Endodermal cell (in vitro differentiated cells): Measurements from ENCODE around the gene ACTC1. TPM values are rescaled to one million over a fixed set of nuclear protein-coding genes. Genes with fewer than 3 reads are reported as not detected.

ENCODE experiments used
- DNase-seq: peaks from one replicate; pipeline ENCODE4 v3.0.0-alpha.2; 2017
- H3K27ac ChIP-seq: 2 replicates; pipeline ENCODE4 v1.5.1; 2013; ENCODE audit warnings: mild to moderate bottlenecking, low read depth, low read length, moderate library complexity
- H3K27me3 ChIP-seq: 2 replicates; pipeline ENCODE4 v1.6.1; 2013; ENCODE audit warnings: mild to moderate bottlenecking, low read length, moderate library complexity; ENCODE audit not compliant: insufficient read depth, control insufficient read depth, poor library complexity, severe bottlenecking
- H3K36me3 ChIP-seq: 2 replicates; pipeline ENCODE4 v1.7.0; 2013; ENCODE audit warnings: mild to moderate bottlenecking, low read length, moderate library complexity; ENCODE audit not compliant: control insufficient read depth, insufficient read depth
- H3K4me1 ChIP-seq: one replicate; pipeline ENCODE4 v1.7.0; 2013; ENCODE audit warnings: low read length; ENCODE audit not compliant: control insufficient read depth, insufficient read depth
- H3K4me3 ChIP-seq: 2 replicates; pipeline ENCODE4 v1.5.1; 2013; ENCODE audit warnings: mild to moderate bottlenecking, low read length, moderate library complexity
- H3K9ac ChIP-seq: 2 replicates; pipeline ENCODE4 v1.6.1; 2013; ENCODE audit warnings: mild to moderate bottlenecking, low read length, moderate library complexity; ENCODE audit not compliant: poor library complexity, severe bottlenecking; ENCODE audit errors: extremely low read depth
- H3K9me3 ChIP-seq: 2 replicates; pipeline ENCODE4 v1.6.1; 2013; ENCODE audit warnings: mild to moderate bottlenecking, low read length, moderate library complexity; ENCODE audit not compliant: control insufficient read depth
- H3K27ac Mint-ChIP-seq: 2 replicates; pipeline ENCODE4 v1.8.0; 2020; ENCODE audit warnings: mixed read lengths
- H3K27me3 Mint-ChIP-seq: 2 replicates; pipeline ENCODE4 v1.8.0; 2021; ENCODE audit warnings: mild to moderate bottlenecking, mixed read lengths; ENCODE audit not compliant: insufficient read depth
- H3K36me3 Mint-ChIP-seq: 2 replicates; pipeline ENCODE4 v1.8.0; 2020; ENCODE audit warnings: low read depth, mixed read lengths
- H3K4me1 Mint-ChIP-seq: 2 replicates; pipeline ENCODE4 v1.8.0; 2020; ENCODE audit warnings: mixed read lengths
- H3K4me3 Mint-ChIP-seq: 2 replicates; pipeline ENCODE4 v1.8.0; 2020; ENCODE audit warnings: mild to moderate bottlenecking, moderate library complexity, mixed read lengths
- H3K9me3 Mint-ChIP-seq: 2 replicates; pipeline ENCODE4 v1.8.0; 2020; ENCODE audit warnings: mild to moderate bottlenecking, mixed read lengths
- CTCF ChIP-seq: fragments of 200-600 bp; sonication (generic); conservative IDR thresholded peaks from 2 replicates; pipeline ENCODE4 v1.5.0; 2021; ENCODE audit warnings: antibody characterized with exemption, mild to moderate bottlenecking
- WGBS, 2 experiments: methylation state at CpG; one replicate each; pipeline versions ENCODE4 v1.1.5 to v1.1.7; 2013; ENCODE audit warnings: missing lambda C conversion rate in 2 of 2, mixed read lengths in 1 of 2; ENCODE audit not compliant: insufficient coverage in 1 of 2, insufficient read length in 1 of 2; 5-methylcytosine and 5-hydroxymethylcytosine counted together
- total RNA-seq, 2 donors: library from RNA; stranded (reverse); fragmentation: NEBNext Ultra II Directional in 1 of 2; extraction: Animal tissue kit (Norgen Biotek cat#: 25700) in 1 of 2; gene quantifications; 2 replicates in 1 of 2; 3 replicates in 1 of 2; pipeline ENCODE4 v1.2.1, GENCODE V29; 2021

The ACTC1 gene
- total RNA-seq, 2 donors from 2014 or later, result 42.5 to 58.2 TPM

- TF ChIP-seq CTCF, result no peak
- 89 to 94% methylated on average over 2 of the region's 2 CpGs for WGBS, 2 experiments
- H3K9me3 ChIP-seq, result no peaks in the 10 kb centered on the region
- H3K9me3 Mint-ChIP-seq, result no peaks in the 10 kb centered on the region
- H3K27me3 ChIP-seq, result no peaks in the 10 kb centered on the region
- no peaks in the 10 kb centered on the region for H3K27me3 Mint-ChIP-seq
- H3K27ac ChIP-seq, result no peak overlapping the region
- no peaks in the 10 kb centered on the region for H3K36me3 ChIP-seq
- no peaks in the 10 kb centered on the region for H3K36me3 Mint-ChIP-seq
- H3K4me3 Mint-ChIP-seq, result no peak overlapping the region
- no peaks in the 10 kb centered on the region for H3K4me1 Mint-ChIP-seq
- H3K9ac ChIP-seq, result no peak overlapping the region
- no peak overlapping the region for H3K4me3 ChIP-seq
- H3K4me1 ChIP-seq, result no peaks in the 10 kb centered on the region
- DNase-seq, result no peak
- no peak overlapping the region for H3K27ac Mint-ChIP-seq
These were observed 25.6 kb downstream of the ACTC1 start for GRCh38 chr15:34769711-34770110.

- TF ChIP-seq CTCF, result no peak
- H3K36me3 Mint-ChIP-seq, result no peaks in the 10 kb centered on the region
- H3K27me3 Mint-ChIP-seq, result peaks cover 2% of the 10 kb centered on the region
- H3K9me3 ChIP-seq, result no peaks in the 10 kb centered on the region
- no peaks in the 10 kb centered on the region for H3K36me3 ChIP-seq
- no peaks in the 10 kb centered on the region for H3K4me1 ChIP-seq
- H3K4me3 Mint-ChIP-seq, result no peak overlapping the region
- H3K4me3 ChIP-seq, result no peak overlapping the region
- no peaks in the 10 kb centered on the region for H3K9me3 Mint-ChIP-seq
- no peak overlapping the region for H3K27ac ChIP-seq
- DNase-seq, result no peak
- no peak overlapping the region for H3K9ac ChIP-seq
- H3K27me3 ChIP-seq, result no peaks in the 10 kb centered on the region
- H3K27ac Mint-ChIP-seq, result no peak overlapping the region
- H3K4me1 Mint-ChIP-seq, result no peaks in the 10 kb centered on the region
These were observed 26.8 kb downstream of the ACTC1 start for GRCh38 chr15:34768530-34768929.

- no peak overlapping the region for H3K4me3 ChIP-seq
- Mint-ChIP-seq H3K27me3 (peaks cover 3% of the 10 kb centered on the region), H3K4me3 (no peak overlapping the region), H3K27ac (no peak overlapping the region), H3K4me1 (no peaks in the 10 kb centered on the region), H3K9me3 (no peaks in the 10 kb centered on the region), H3K36me3 (no peaks in the 10 kb centered on the region)
- no peak overlapping the region for H3K9ac ChIP-seq
- H3K27me3 ChIP-seq, result peaks cover 4% of the 10 kb centered on the region
- H3K9me3 ChIP-seq, result no peaks in the 10 kb centered on the region
- TF ChIP-seq CTCF, result no peak
- WGBS, 2 experiments, result 89 to 90% methylated on average over 2 to 4 of the region's 5 CpGs
- no peak overlapping the region for H3K27ac ChIP-seq
- no peaks in the 10 kb centered on the region for H3K4me1 ChIP-seq
- H3K36me3 ChIP-seq, result no peaks in the 10 kb centered on the region
- DNase-seq, result no peak
These were observed 29.6 kb downstream of the ACTC1 start for GRCh38 chr15:34765741-34766140.
